Measurements from ENCODE around the gene GAA.

Gene GAA

GRCh38 chr17:80117491-80118401 lies 16.4 kb downstream of the GAA start:
- DNase-seq (ENCODE audit: low spot score) = no peak

DNA sequence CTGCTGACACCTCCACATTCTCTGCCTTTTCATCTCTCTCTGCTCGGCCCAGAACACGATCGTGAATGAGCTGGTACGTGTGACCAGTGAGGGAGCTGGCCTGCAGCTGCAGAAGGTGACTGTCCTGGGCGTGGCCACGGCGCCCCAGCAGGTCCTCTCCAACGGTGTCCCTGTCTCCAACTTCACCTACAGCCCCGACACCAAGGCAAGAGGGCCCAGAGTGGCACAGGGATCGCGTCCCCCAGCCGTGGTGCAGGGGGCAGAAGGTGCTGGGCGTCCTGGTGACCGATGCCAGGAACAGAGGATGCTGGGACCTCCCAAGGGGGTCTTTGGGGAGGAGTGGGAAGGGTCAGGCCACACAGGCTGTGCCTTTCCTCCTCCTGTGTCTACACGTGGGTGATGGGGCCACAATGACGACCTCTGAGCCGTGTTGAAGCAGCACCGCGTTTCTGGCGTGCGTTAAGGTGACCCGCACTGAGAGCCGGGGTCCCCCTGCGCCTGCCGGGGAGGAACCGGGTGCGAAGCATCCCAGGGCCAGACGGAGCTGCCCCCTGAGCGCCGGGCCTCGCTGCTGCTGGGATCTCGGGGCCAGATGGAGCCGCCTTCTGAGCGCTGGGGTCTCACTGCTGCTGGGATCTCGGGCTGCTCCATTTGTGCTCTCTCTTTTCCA lies 17.4 kb downstream of the GAA start:
- DNase-seq (ENCODE audit: low spot score) = no peak

- DNase-seq (ENCODE audit: low spot score) = no peak
These were observed 17.9 kb downstream of the GAA start for GRCh38 chr17:80119271-80119791.

- no peak for DNase-seq (ENCODE audit: low spot score)
These were observed 18.5 kb downstream of the GAA start for GRCh38 chr17:80119839-80120238.

GRCh38 chr17:80122026-80122575 lies 20.7 kb downstream of the GAA start:
- DNase-seq (ENCODE audit: low spot score) = no peak

DNA sequence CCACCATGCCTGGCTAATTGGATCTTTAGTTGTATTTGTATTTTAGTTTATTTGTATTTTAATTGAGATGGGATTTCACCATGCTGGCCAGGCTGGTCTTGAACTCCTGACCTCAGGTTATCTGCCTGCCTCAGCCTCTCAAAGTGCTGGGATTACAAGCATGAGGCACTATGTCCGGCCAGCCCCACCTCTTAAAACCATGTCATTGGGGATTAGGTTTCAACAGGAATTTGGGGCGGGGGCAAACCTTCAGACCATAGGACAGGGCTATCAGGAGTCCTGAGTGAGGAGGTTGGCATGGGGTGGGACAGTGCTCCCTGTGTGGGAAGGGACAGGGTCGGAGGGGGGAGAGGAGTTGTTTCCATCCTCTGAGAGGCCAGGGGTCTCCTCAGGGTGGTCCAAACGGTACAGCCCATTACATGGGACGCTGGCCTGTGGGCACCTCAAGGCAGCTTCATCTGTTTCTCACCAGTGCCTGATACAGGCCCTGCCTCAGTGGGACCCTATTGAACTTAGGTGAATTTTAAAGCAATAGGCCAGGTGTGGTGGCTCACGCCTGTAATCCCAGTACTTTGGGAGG lies 21.6 kb downstream of the GAA start:
- DNase-seq (ENCODE audit: low spot score) = no peak

GRCh38 chr17:80123791-80124190 lies 22.4 kb downstream of the GAA start:
- no peak for DNase-seq (ENCODE audit: low spot score)

DNA sequence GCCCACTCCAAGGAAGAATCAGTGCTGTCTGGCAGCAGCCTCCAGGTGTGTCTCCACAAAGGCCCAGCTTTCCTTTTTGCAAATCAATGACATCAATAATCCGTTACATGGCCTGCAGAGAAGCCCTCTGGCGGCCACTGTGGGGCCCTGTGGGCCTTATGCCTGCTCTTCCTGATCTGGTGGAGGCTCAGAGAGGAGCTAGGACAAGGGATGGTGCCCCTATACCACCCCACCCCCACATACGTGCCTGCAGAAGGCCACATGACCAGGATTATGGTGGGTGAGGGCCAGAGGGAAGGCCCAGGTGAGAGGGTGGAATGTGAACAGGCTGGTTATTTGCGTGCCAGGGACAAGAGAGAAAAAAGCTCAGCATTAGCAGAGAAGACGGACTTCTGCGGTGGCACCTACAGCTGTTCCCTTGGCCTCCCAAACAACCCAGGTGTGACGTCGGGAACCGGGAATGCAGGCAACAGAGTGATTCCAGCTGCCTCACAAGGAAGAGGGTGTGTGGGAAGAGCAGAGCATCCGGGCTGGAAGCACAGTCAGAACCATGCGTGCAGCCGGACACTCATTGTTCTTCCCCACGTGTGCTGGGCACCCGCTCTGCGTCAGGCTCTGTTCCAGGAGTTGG lies 23.1 kb downstream of the GAA start:
- no peak for DNase-seq (ENCODE audit: low spot score)

GRCh38 chr17:80125656-80126448 lies 24.5 kb downstream of the GAA start:
- DNase-seq (ENCODE audit: low spot score) = no peak

GRCh38 chr17:80126449-80126715 lies 25.0 kb downstream of the GAA start:
- DNase-seq (ENCODE audit: low spot score) = no peak

GRCh38 chr17:80129006-80129565 lies 27.7 kb downstream of the GAA start:
- DNase-seq (ENCODE audit: low spot score) = no peak

DNA sequence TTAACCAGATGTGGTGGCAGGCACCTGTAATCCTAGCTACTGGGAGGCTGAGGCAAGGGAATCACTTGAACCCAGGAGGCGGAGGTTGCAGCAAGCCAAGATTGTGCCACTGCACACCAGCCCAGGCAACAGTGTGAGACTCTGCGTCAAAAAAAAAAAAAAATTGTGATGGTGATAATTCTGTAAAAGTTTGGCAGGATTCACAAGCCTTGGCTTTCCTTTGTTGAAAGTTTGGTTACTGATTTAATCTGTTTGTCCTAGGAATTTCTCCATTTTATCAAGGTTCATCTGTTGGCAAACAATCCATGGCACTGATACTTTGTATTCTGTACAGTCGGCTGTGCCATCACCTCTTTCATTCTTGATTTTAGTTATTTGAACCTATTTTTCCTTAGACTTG lies 29.6 kb downstream of the GAA start:
- no peak for DNase-seq (ENCODE audit: low spot score)

DNA sequence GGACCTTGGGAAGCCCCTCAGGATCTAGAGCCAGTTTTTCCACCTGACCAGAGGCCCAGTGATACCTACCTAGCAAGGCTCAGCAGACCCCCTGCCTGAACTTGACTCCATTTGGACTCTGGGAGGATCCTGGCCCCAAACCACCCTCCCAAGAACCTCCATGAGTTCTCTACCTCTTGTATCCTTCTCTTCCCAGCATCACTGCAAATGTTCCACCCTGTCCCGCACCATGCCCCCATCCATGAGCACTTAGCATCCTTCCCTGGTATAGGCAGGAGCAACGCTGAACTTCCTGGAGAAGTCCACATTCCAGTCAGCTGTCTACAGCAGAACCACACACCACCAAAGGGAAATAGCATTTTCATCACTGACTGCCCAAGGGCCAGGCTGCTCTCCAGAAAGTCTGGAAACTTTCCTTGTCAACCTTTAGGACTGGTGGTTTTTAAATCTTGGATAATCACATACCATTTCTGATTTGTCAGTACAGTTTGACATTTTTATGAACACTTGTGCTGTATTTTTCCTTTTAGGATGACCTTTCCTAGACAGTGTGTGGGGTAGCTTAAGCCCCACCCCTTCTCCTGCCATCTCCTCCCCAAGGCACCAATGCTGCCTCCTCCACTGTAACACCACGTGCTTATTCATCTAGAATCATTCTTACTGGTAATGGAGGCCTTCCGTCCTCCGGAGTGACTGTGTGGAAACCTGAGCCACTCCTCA lies 31.7 kb downstream of the GAA start:
- no peak for DNase-seq (ENCODE audit: low spot score)

- DNase-seq (ENCODE audit: low spot score) = no peak
These were observed 32.2 kb downstream of the GAA start for GRCh38 chr17:80133626-80133970.

- DNase-seq (ENCODE audit: low spot score) = no peak
These were observed 35.8 kb downstream of the GAA start for GRCh38 chr17:80137131-80137530.

DNA sequence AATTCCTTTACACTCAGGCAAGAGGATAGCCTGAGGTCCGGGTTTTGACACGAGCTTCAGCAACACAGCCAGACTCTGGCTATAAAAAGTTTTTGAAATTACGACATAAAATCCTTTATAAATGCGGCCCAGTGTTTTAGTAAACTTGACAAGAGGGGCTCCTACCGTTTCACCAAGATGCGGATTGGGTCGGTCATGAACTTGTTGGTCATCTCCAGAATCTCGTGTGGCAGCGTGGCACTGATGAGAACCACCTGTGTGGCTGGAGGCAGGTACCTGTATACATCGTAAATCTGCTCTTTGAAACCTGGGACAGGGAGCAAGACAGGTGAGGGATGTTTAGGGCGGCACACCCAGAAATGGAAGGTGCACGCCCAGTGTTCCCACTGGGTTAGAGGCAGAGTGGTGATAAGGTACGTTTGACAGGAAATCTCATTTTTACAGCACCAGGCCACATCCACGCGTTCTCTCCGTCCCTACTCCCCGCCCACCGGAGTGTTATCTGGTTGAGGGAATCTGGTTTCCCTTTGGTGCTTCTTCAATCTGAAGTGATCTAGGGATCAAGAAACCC lies 37.6 kb downstream of the GAA start:
- no peak for DNase-seq (ENCODE audit: low spot score)

GRCh38 chr17:80141463-80142165 lies 40.2 kb downstream of the GAA start:
- DNase-seq (ENCODE audit: low spot score) = no peak

DNA sequence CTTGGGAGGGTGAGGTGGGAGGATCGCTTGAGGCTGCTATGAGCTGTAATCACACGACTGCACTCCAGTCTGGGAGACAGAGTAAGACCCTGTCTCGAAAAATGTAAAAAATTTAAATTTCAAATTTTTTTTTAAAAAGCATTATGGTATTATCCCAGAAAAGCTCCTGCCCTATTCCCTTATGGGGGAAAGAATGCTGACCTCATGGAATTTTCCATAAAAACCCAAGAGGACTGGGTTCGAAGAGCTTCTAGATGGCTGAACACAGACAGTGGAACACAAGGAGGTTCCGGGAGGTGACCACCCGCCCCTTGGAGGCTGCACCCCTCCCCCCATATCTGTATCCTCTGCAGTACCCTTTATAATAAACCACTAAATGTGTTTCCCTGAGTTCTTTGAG lies 41.5 kb downstream of the GAA start:
- no peak for DNase-seq (ENCODE audit: low spot score)
